Upper lobe of left lung (tissue), 6 donors: ENCODE results near the gene ADCK2. TPM values are rescaled to one million over a fixed set of nuclear protein-coding genes. Genes with fewer than 3 reads are reported as not detected.

ENCODE experiments used
- ATAC-seq, 2 donors: fragments of 200-7000 bp; cut with Tn5 transposase; one replicate each; pipeline ENCODE4 v1.9.1; 2022; ENCODE audit warnings: mild to moderate bottlenecking in 2 of 2, moderate library complexity in 2 of 2; ENCODE audit not compliant: low FRiP score in 2 of 2
- DNase-seq, 2 donors: peaks; one replicate each; pipeline ENCODE4 v3.0.0-alpha.2; 2019 to 2020
- H3K27ac ChIP-seq, 4 donors: fragments of 200-600 bp; sonication (generic); one replicate each; pipeline ENCODE4 v1.5.1; 2016 to 2019
- H3K27me3 ChIP-seq, 4 donors: fragments of 200-600 bp; sonication (generic); one replicate each; pipeline ENCODE4 v1.5.1; 2017 to 2019
- H3K36me3 ChIP-seq, 4 donors: fragments of 200-600 bp; sonication (generic); one replicate each; pipeline ENCODE4 v1.5.1; 2016 to 2019
- H3K4me1 ChIP-seq, 4 donors: fragments of 200-600 bp; sonication (generic); one replicate each; pipeline ENCODE4 v1.5.1; 2018 to 2019
- H3K4me3 ChIP-seq, 4 donors: fragments of 200-600 bp; sonication (generic); one replicate each; pipeline ENCODE4 v1.5.1; 2017 to 2019; ENCODE audit warnings: mild to moderate bottlenecking in 2 of 4, moderate library complexity in 1 of 4
- H3K9me3 ChIP-seq, 4 donors: fragments of 200-600 bp; sonication (generic); one replicate each; pipeline ENCODE4 v1.5.1; 2018 to 2019
- EP300 ChIP-seq, 4 donors: sonication (generic); formaldehyde crosslinking; IDR thresholded peaks; one replicate each; pipeline ENCODE4 v1.5.1; 2017; ENCODE audit warnings: antibody characterized with exemption in 4 of 4, control low read depth in 2 of 4
- POLR2A ChIP-seq, 4 donors: fragments of 450-650 bp; IDR thresholded peaks; one replicate each; pipeline ENCODE4 v1.5.1; 2016 to 2017; ENCODE audit warnings: antibody characterized with exemption in 4 of 4, mild to moderate bottlenecking in 2 of 4
- POLR2AphosphoS5 ChIP-seq, 2 donors: sonication (generic); formaldehyde crosslinking; IDR thresholded peaks; one replicate each; pipeline ENCODE4 v1.5.1; 2017; ENCODE audit warnings: antibody characterized with exemption in 2 of 2
- WGBS, 2 donors: methylation state at CpG; one replicate each; pipeline ENCODE4 v1.1.5; 2017 to 2018; 5-methylcytosine and 5-hydroxymethylcytosine counted together
- total RNA-seq, 6 donors: library from RNA; depleted of rRNA in 4 of 6; stranded (reverse); fragments of >200 nt in 4 of 6; gene quantifications; one replicate each; pipeline versions ENCODE4 v1.1.0 to v1.2.1, GENCODE V29; 2016 to 2021
- TF ChIP-seq, protein P1 (sequence below), 6 experiments: fragments of 450-650 bp in 4 of 6; fragments of 200-600 bp in 2 of 6; sonication (generic) in 2 of 6; IDR thresholded peaks; one replicate each; pipeline ENCODE4 v1.5.1; 2016 to 2019; ENCODE audit warnings: antibody characterized with exemption in 6 of 6
- donor health status: DM: no; HTN: no; CAD: no; lungs with moderate emphysema.
- donor health status: DM: no; HTN: yes; CAD: no; lungs with severe emphysema.

Gene ADCK2
- total RNA-seq, 6 donors from 2014 or later: 19.4 to 39.8 (median 30.0) TPM

DNA sequence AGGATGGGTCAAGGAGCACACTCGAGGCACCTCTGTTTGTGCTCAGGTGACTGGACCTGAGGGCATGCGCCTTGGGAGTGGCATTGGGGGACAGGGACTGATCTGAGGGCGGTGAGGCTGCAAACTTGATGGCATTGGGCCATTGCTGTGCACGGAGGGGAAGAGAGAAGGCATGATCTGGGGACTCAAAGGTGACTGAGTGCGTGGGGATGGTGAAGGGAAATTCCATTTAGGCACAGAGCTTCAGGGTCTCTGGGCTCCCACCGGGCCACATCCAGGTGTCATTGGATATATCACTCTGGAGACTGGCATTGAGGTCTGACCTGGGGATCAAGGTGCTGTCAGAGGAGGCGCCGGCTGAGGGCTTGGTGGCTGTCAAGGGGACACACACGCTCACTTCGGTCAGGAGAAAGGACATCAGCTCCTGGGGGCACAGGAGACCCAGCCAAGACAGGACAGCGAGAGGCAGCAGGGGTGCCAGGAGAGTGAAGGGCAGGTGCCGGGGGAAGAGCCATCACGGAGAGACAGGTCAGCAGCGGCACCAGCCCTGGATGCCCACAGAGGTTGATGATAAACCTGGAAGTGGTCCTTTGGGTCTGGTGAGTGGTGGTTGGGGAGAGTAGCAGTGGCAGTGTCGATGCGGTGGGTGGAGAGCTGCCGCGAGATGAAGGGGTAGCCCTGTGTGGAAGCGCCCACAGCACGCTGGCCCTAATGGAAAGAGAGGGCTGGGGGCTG is 5.5 kb downstream of the ADCK2 start:
- peaks cover 16 to 27% (median 21%) of the 10 kb centered on the region in 4 donors for H3K4me1 ChIP-seq
- no peak for TF ChIP-seq EP300 (IDR thresholded peaks at IDR 0.05)
- TF ChIP-seq POLR2AphosphoS5 (IDR thresholded peaks at IDR 0.05): no peak
- TF ChIP-seq, protein P1, sequence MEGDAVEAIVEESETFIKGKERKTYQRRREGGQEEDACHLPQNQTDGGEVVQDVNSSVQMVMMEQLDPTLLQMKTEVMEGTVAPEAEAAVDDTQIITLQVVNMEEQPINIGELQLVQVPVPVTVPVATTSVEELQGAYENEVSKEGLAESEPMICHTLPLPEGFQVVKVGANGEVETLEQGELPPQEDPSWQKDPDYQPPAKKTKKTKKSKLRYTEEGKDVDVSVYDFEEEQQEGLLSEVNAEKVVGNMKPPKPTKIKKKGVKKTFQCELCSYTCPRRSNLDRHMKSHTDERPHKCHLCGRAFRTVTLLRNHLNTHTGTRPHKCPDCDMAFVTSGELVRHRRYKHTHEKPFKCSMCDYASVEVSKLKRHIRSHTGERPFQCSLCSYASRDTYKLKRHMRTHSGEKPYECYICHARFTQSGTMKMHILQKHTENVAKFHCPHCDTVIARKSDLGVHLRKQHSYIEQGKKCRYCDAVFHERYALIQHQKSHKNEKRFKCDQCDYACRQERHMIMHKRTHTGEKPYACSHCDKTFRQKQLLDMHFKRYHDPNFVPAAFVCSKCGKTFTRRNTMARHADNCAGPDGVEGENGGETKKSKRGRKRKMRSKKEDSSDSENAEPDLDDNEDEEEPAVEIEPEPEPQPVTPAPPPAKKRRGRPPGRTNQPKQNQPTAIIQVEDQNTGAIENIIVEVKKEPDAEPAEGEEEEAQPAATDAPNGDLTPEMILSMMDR (IDR thresholded peaks at IDR 0.05): no peak
- TF ChIP-seq POLR2A (IDR thresholded peaks at IDR 0.05): no peak
- 95% methylated on average over 20 of the region's 20 CpGs for WGBS, 2 donors
- H3K36me3 ChIP-seq: peaks cover 0 to 43% (median 19%) of the 10 kb centered on the region in 4 donors
- ATAC-seq (no peak), DNase-seq (no peak)
- H3K27ac ChIP-seq: no peak overlapping the region
- no peak overlapping the region for H3K4me3 ChIP-seq
- no peaks in the 10 kb centered on the region for H3K9me3 ChIP-seq
- no peaks in the 10 kb centered on the region for H3K27me3 ChIP-seq

GRCh38 chr7:140678816-140679130 is 6.0 kb downstream of the ADCK2 start:
- no peak for ATAC-seq
- 96 to 97% methylated on average over 6 to 7 of the region's 7 CpGs for WGBS, 2 donors
- H3K27ac ChIP-seq: no peak overlapping the region
- H3K36me3 ChIP-seq: peaks cover 0 to 47% (median 21%) of the 10 kb centered on the region in 4 donors
- no peak for DNase-seq
- H3K9me3 ChIP-seq: no peaks in the 10 kb centered on the region
- H3K27me3 ChIP-seq: no peaks in the 10 kb centered on the region
- no peak overlapping the region for H3K4me3 ChIP-seq
- TF ChIP-seq EP300 (IDR thresholded peaks at IDR 0.05): no peak
- no peak for TF ChIP-seq POLR2AphosphoS5 (IDR thresholded peaks at IDR 0.05)
- TF ChIP-seq POLR2A (IDR thresholded peaks at IDR 0.05): no peak
- TF ChIP-seq, protein P1 (IDR thresholded peaks at IDR 0.05): no peak
- peaks cover 13 to 22% (median 17%) of the 10 kb centered on the region in 4 donors for H3K4me1 ChIP-seq

DNA sequence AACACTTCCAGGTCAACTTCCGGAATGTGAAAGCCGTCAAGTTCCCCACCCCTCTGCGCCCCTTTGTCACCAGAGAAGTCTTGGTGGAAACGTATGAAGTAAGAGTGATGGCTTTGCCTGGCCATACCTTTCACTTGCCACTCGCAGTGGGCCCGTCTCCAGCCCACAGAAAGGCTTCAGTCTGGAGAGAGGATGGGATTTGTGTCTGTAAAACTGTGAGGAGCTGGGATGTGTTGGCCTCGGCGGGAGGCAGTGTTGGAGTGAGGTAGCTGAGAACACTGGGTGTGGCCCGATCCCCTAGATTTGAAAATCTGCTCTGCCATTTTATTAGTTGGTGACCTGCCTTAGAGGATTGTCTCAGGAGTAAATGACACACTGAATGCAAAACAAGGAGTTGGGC is 6.4 kb downstream of the ADCK2 start:
- H3K36me3 ChIP-seq: peaks cover 0 to 47% (median 21%) of the 10 kb centered on the region in 4 donors
- no peak overlapping the region for H3K27ac ChIP-seq
- no peak overlapping the region for H3K4me3 ChIP-seq
- no peaks in the 10 kb centered on the region for H3K9me3 ChIP-seq
- H3K4me1 ChIP-seq: peaks cover 11 to 17% (median 13%) of the 10 kb centered on the region in 4 donors
- no peaks in the 10 kb centered on the region for H3K27me3 ChIP-seq
- WGBS, 2 donors: 92 to 95% methylated on average over 9 of the region's 9 CpGs
- TF ChIP-seq, protein P1 (IDR thresholded peaks at IDR 0.05): no peak
- DNase-seq (no peak), ATAC-seq (no peak)

GRCh38 chr7:140680886-140681285 is 8.1 kb downstream of the ADCK2 start:
- WGBS, 2 donors: 89 to 94% methylated on average over 7 of the region's 7 CpGs
- Histone ChIP-seq H3K27ac (no peak overlapping the region), H3K4me3 (no peak overlapping the region), H3K4me1 (peaks cover 0 to under 1% (median 0%) of the 10 kb centered on the region in 4 donors), H3K36me3 (peaks cover 0 to 54% (median 21%) of the 10 kb centered on the region in 4 donors), H3K27me3 (no peaks in the 10 kb centered on the region), H3K9me3 (no peaks in the 10 kb centered on the region)
- ATAC-seq (no peak), DNase-seq (no peak)
- TF ChIP-seq POLR2AphosphoS5 (IDR thresholded peaks at IDR 0.05) (no peak), EP300 (IDR thresholded peaks at IDR 0.05) (no peak), POLR2A (IDR thresholded peaks at IDR 0.05) (no peak)
- TF ChIP-seq, protein P1 (IDR thresholded peaks at IDR 0.05): no peak

- no peak for DNase-seq
- 95 to 100% methylated on average over 3 of the region's 3 CpGs for WGBS, 2 donors
- Histone ChIP-seq H3K36me3 (peaks cover 0 to 56% (median 21%) of the 10 kb centered on the region in 4 donors), H3K9me3 (no peaks in the 10 kb centered on the region), H3K4me1 (no peaks in the 10 kb centered on the region), H3K27me3 (no peaks in the 10 kb centered on the region), H3K27ac (no peak overlapping the region), H3K4me3 (no peak overlapping the region)
- no peak for TF ChIP-seq POLR2AphosphoS5 (IDR thresholded peaks at IDR 0.05)
- TF ChIP-seq, protein P1 (IDR thresholded peaks at IDR 0.05): no peak
- no peak for TF ChIP-seq POLR2A (IDR thresholded peaks at IDR 0.05)
- no peak for TF ChIP-seq EP300 (IDR thresholded peaks at IDR 0.05)
- ATAC-seq: no peak
These were observed 9.0 kb downstream of the ADCK2 start for GRCh38 chr7:140681766-140682165.
